ENCODE measurements around the gene COP1.
"Not testable (repeated sequence)": the region's sequence is repeated elsewhere in the genome, so short reads cannot be mapped to it uniquely, and the experiment has no call there.

COP1 gene

DNA sequence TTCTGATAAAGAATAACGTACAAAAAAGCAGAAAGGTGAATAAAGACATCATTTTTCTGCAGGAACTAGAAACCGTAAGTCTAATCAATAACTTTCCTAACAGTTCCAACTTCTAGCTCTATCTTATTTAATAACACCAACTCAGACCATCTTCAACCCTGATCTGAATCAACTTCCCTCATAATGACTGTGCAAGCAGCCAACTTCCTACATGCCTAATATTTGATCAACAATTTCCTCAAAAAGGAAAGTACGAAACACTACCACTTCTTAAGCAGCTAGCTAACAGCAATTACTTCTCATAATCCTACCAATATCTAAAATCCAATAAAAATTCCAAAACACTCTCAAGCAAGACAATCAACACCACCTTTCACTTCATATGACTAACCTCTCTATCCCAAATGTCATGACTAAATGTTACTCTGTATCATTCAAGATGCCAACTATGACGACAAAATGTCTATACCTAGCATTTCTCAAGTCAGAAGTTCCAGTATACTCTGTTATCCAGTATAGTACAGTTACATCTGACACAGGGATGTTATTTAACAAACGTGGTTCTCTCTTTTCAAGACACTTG lies 1.7 kb downstream of the COP1 start:
- Histone ChIP-seq H2AK5ac (ENCODE audit: low read length) (no peak overlapping the region), H3K79me2 (ENCODE audit: control insufficient read depth, insufficient read depth, low read length) (peaks cover 45% of the 10 kb centered on the region), H3K4me2 (ENCODE audit: low read length) (peak overlapping the region; percentile 86), H3K36me3 (ENCODE audit: control insufficient read depth, insufficient read depth, low read length) (no peaks in the 10 kb centered on the region), H3K4me1 (ENCODE audit: control insufficient read depth, low read depth, low read length) (no peaks in the 10 kb centered on the region), H3K27ac (ENCODE audit: low read depth, low read length) (no peak overlapping the region), H3K56ac (ENCODE audit: low read length) (peak overlapping the region; percentile 99), H3K4ac (ENCODE audit: low read depth, low read length) (no peak overlapping the region), H3K4me3 (ENCODE audit: low read length) (peak overlapping the region; percentile 78), H3K9ac (ENCODE audit: low read length) (peak overlapping the region; percentile 94), H4K5ac (ENCODE audit: low read length) (no peak overlapping the region), H3K23ac (ENCODE audit: low read length) (no peak overlapping the region), H2BK5ac (ENCODE audit: low read length) (no peak overlapping the region), H4K8ac (ENCODE audit: low read depth, low read length) (no peak overlapping the region), H3K79me1 (ENCODE audit: low read length) (peaks cover 3% of the 10 kb centered on the region), H3K27me3 (ENCODE audit: insufficient read depth, low read length, poor library complexity) (no peaks in the 10 kb centered on the region), H2BK15ac (replicated peaks; ENCODE audit: low read depth) (no peak overlapping the region), H3K18ac (ENCODE audit: low read length) (no peak overlapping the region), H2BK120ac (ENCODE audit: low read depth, low read length) (no peak overlapping the region)
- no CpG with 5 or more reads among the region's 5 CpGs for WGBS (ENCODE audit: extremely low coverage, insufficient coverage, low lambda C conversion rate)
- DNase-seq: no peak

DNA sequence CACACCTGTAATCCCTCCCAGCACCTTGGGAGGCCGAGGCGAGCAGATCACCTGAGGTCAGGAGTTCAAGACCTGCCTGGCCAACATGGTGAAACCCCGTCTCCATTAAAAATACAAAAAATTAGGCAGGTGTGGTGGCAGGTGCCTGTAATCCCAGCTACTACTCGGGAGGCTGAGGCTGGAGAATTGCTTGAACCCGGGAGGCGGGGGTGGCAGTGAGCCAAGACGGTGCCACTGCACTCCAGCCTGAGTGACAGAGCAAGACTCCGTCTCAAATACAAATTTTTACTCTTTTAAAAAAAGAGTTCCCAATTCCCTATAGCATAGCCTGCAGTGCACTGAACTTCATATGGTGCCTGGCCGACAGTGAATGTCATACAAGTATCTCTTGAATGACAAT lies 2.4 kb downstream of the COP1 start:
- not testable (repeated sequence) for H3K23ac ChIP-seq (ENCODE audit: low read length); H3K4me2 ChIP-seq (ENCODE audit: low read length)

DNA sequence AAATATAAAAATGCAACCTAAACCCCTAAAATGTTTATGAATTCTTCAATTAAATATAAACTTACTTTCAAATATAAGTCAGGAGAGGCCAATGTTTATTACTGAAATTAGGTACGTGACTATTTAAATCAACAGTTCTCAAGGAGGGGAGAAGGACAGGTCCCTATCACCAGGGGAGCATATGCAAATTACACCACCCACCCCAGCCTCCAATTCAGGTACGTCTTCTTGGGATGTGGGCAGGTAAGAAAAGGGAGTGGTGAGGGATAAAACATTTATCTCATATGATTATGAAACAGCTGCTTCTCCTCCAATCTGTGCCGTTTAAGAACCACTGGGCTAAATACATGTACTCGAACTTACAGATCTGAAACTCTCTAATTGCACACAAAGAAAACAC lies 3.4 kb downstream of the COP1 start:
- Histone ChIP-seq H3K4me3 (ENCODE audit: low read length) (no peak overlapping the region), H3K18ac (ENCODE audit: low read length) (no peak overlapping the region), H4K5ac (ENCODE audit: low read length) (no peak overlapping the region), H3K79me2 (ENCODE audit: control insufficient read depth, insufficient read depth, low read length) (peaks cover 59% of the 10 kb centered on the region), H3K23ac (ENCODE audit: low read length) (no peak overlapping the region), H3K79me1 (ENCODE audit: low read length) (peaks cover 4% of the 10 kb centered on the region), H3K27ac (ENCODE audit: low read depth, low read length) (no peak overlapping the region), H2BK15ac (replicated peaks; ENCODE audit: low read depth) (no peak overlapping the region), H4K8ac (ENCODE audit: low read depth, low read length) (no peak overlapping the region), H3K27me3 (ENCODE audit: insufficient read depth, low read length, poor library complexity) (no peaks in the 10 kb centered on the region), H2BK5ac (ENCODE audit: low read length) (no peak overlapping the region), H3K9ac (ENCODE audit: low read length) (no peak overlapping the region), H3K56ac (ENCODE audit: low read length) (no peak overlapping the region), H3K4me2 (ENCODE audit: low read length) (no peak overlapping the region), H3K4me1 (ENCODE audit: control insufficient read depth, low read depth, low read length) (no peaks in the 10 kb centered on the region), H2AK5ac (ENCODE audit: low read length) (no peak overlapping the region), H3K36me3 (ENCODE audit: control insufficient read depth, insufficient read depth, low read length) (no peaks in the 10 kb centered on the region), H2BK120ac (ENCODE audit: low read depth, low read length) (no peak overlapping the region), H3K4ac (ENCODE audit: low read depth, low read length) (no peak overlapping the region)
- WGBS (ENCODE audit: extremely low coverage, insufficient coverage, low lambda C conversion rate): no CpG with 5 or more reads among the region's 4 CpGs
- DNase-seq: no peak

More for the DNA sequence above, 2.4 kb downstream of the COP1 start:
- H4K5ac ChIP-seq (ENCODE audit: low read length); H3K4me1 ChIP-seq (ENCODE audit: control insufficient read depth, low read depth, low read length); H3K18ac ChIP-seq (ENCODE audit: low read length); H3K36me3 ChIP-seq (ENCODE audit: control insufficient read depth, insufficient read depth, low read length); H3K56ac ChIP-seq (ENCODE audit: low read length); H2BK5ac ChIP-seq (ENCODE audit: low read length); H3K27ac ChIP-seq (ENCODE audit: low read depth, low read length); H3K4ac ChIP-seq (ENCODE audit: low read depth, low read length); H4K8ac ChIP-seq (ENCODE audit: low read depth, low read length); DNase-seq; H3K27me3 ChIP-seq (ENCODE audit: insufficient read depth, low read length, poor library complexity); H2BK120ac ChIP-seq (ENCODE audit: low read depth, low read length); H3K79me1 ChIP-seq (ENCODE audit: low read length); H2AK5ac ChIP-seq (ENCODE audit: low read length); H3K9ac ChIP-seq (ENCODE audit: low read length); H2BK15ac ChIP-seq (replicated peaks; ENCODE audit: low read depth); H3K4me3 ChIP-seq (ENCODE audit: low read length): not testable (repeated sequence)
- peaks cover 53% of the 10 kb centered on the region for H3K79me2 ChIP-seq (ENCODE audit: control insufficient read depth, insufficient read depth, low read length)
- WGBS (ENCODE audit: extremely low coverage, insufficient coverage, low lambda C conversion rate): no CpG with 5 or more reads among the region's 9 CpGs

DNA sequence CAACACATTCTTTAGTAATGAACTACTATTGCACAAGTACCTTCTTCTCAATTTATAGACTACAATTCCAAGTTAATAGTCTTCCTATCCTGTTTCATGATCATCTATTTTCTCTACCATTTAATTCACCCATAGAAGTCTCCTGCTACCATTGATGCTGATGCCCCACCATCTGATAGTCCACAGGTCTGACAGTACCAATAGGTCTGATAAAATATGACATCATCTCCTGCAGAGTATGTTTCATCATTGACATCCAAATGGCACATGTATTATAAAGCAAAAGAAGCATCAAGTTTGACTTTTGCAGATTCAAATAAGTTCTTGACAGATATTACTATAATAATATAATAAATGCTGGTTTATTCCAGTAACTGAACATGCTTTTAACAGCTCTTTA lies 5.5 kb downstream of the COP1 start:
- Histone ChIP-seq H2BK120ac (ENCODE audit: low read depth, low read length) (no peak overlapping the region), H3K23ac (ENCODE audit: low read length) (no peak overlapping the region), H2BK15ac (replicated peaks; ENCODE audit: low read depth) (no peak overlapping the region), H4K8ac (ENCODE audit: low read depth, low read length) (no peak overlapping the region), H3K79me2 (ENCODE audit: control insufficient read depth, insufficient read depth, low read length) (peaks cover 66% of the 10 kb centered on the region), H3K27me3 (ENCODE audit: insufficient read depth, low read length, poor library complexity) (no peaks in the 10 kb centered on the region), H2AK5ac (ENCODE audit: low read length) (no peak overlapping the region), H3K36me3 (ENCODE audit: control insufficient read depth, insufficient read depth, low read length) (no peaks in the 10 kb centered on the region), H3K4ac (ENCODE audit: low read depth, low read length) (no peak overlapping the region), H3K4me3 (ENCODE audit: low read length) (no peak overlapping the region), H3K4me1 (ENCODE audit: control insufficient read depth, low read depth, low read length) (no peaks in the 10 kb centered on the region), H2BK5ac (ENCODE audit: low read length) (no peak overlapping the region), H3K79me1 (ENCODE audit: low read length) (peaks cover 7% of the 10 kb centered on the region), H3K27ac (ENCODE audit: low read depth, low read length) (no peak overlapping the region), H4K5ac (ENCODE audit: low read length) (no peak overlapping the region), H3K56ac (ENCODE audit: low read length) (no peak overlapping the region), H3K9ac (ENCODE audit: low read length) (no peak overlapping the region), H3K18ac (ENCODE audit: low read length) (no peak overlapping the region), H3K4me2 (ENCODE audit: low read length) (no peak overlapping the region)
- no peak for DNase-seq

DNA sequence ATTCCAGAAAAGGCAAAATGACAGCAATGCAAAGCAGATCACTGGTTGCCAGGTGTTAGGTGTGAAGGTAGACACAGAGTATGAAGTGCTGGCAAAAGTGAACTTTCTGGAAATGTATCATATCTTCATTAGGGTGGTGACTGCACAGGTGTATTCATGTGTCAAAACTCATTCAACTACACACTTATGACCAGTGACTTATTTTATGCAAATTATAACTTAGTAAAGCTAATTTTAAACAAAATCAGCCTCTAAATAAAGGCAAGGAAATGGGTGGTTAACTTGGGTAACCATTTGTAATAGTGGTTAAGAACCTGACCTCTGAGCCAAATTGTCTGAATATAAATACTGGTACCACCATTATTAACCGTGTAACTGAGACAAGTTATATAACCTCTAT lies 7.4 kb downstream of the COP1 start:
- no peak overlapping the region for H3K4me2 ChIP-seq (ENCODE audit: low read length)
- no peak overlapping the region for H2BK120ac ChIP-seq (ENCODE audit: low read depth, low read length)
- no peak overlapping the region for H3K4me3 ChIP-seq (ENCODE audit: low read length)
- H2BK15ac ChIP-seq (replicated peaks; ENCODE audit: low read depth): no peak overlapping the region
- no peak overlapping the region for H4K5ac ChIP-seq (ENCODE audit: low read length)
- no peak overlapping the region for H3K23ac ChIP-seq (ENCODE audit: low read length)
- no peaks in the 10 kb centered on the region for H3K36me3 ChIP-seq (ENCODE audit: control insufficient read depth, insufficient read depth, low read length)
- no peak overlapping the region for H4K8ac ChIP-seq (ENCODE audit: low read depth, low read length)
- H3K9ac ChIP-seq (ENCODE audit: low read length): no peak overlapping the region
- no peak overlapping the region for H2BK5ac ChIP-seq (ENCODE audit: low read length)
- H3K4me1 ChIP-seq (ENCODE audit: control insufficient read depth, low read depth, low read length): no peaks in the 10 kb centered on the region
- no peak overlapping the region for H3K4ac ChIP-seq (ENCODE audit: low read depth, low read length)
- H3K79me1 ChIP-seq (ENCODE audit: low read length): peaks cover 6% of the 10 kb centered on the region
- no peaks in the 10 kb centered on the region for H3K27me3 ChIP-seq (ENCODE audit: insufficient read depth, low read length, poor library complexity)
- H3K56ac ChIP-seq (ENCODE audit: low read length): no peak overlapping the region
- H3K18ac ChIP-seq (ENCODE audit: low read length): no peak overlapping the region
- H3K27ac ChIP-seq (ENCODE audit: low read depth, low read length): no peak overlapping the region
- DNase-seq: no peak
- H2AK5ac ChIP-seq (ENCODE audit: low read length): no peak overlapping the region
- no CpG with 5 or more reads among the region's 1 CpG for WGBS (ENCODE audit: extremely low coverage, insufficient coverage, low lambda C conversion rate)
- H3K79me2 ChIP-seq (ENCODE audit: control insufficient read depth, insufficient read depth, low read length): peaks cover 58% of the 10 kb centered on the region

DNA sequence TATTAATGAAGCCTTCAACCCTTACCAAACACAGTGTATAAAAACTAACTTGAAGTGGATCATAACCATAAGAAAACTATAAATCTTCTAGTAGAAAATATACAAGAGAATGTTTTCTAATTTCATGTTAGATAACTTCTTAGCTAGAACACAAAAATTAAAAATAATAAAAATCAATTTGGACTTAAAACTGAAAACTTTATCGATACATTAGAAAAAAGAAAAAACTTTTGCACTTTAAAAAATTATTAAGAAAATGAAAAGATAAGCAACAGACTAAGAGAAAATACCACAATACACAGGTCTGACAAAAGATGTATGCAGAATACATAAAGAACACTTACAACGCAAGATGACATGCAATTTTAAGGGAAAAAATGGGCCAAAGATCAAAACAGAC lies 8.7 kb downstream of the COP1 start:
- no peak overlapping the region for H3K56ac ChIP-seq (ENCODE audit: low read length)
- H2AK5ac ChIP-seq (ENCODE audit: low read length): no peak overlapping the region
- H3K4me3 ChIP-seq (ENCODE audit: low read length): no peak overlapping the region
- no peak overlapping the region for H3K4me2 ChIP-seq (ENCODE audit: low read length)
- DNase-seq: no peak
- no peak overlapping the region for H4K5ac ChIP-seq (ENCODE audit: low read length)
- no peak overlapping the region for H3K27ac ChIP-seq (ENCODE audit: low read depth, low read length)
- no CpG with 5 or more reads among the region's 2 CpGs for WGBS (ENCODE audit: extremely low coverage, insufficient coverage, low lambda C conversion rate)
- no peak overlapping the region for H3K9ac ChIP-seq (ENCODE audit: low read length)
- H4K8ac ChIP-seq (ENCODE audit: low read depth, low read length): no peak overlapping the region
- H3K23ac ChIP-seq (ENCODE audit: low read length): no peak overlapping the region
- peaks cover 57% of the 10 kb centered on the region for H3K79me2 ChIP-seq (ENCODE audit: control insufficient read depth, insufficient read depth, low read length)
- H2BK5ac ChIP-seq (ENCODE audit: low read length): no peak overlapping the region
- no peak overlapping the region for H2BK15ac ChIP-seq (replicated peaks; ENCODE audit: low read depth)
- H3K36me3 ChIP-seq (ENCODE audit: control insufficient read depth, insufficient read depth, low read length): no peaks in the 10 kb centered on the region
- peaks cover 6% of the 10 kb centered on the region for H3K79me1 ChIP-seq (ENCODE audit: low read length)
- no peak overlapping the region for H2BK120ac ChIP-seq (ENCODE audit: low read depth, low read length)
- no peak overlapping the region for H3K18ac ChIP-seq (ENCODE audit: low read length)
- no peak overlapping the region for H3K4ac ChIP-seq (ENCODE audit: low read depth, low read length)
- H3K27me3 ChIP-seq (ENCODE audit: insufficient read depth, low read length, poor library complexity): no peaks in the 10 kb centered on the region
- no peaks in the 10 kb centered on the region for H3K4me1 ChIP-seq (ENCODE audit: control insufficient read depth, low read depth, low read length)
